HG03108 (cell line): Measurements from ENCODE around the gene AMD1.
"Not testable (repeated sequence)": the region's sequence is repeated elsewhere in the genome, so short reads cannot be mapped to it uniquely, and the experiment has no call there.

ENCODE experiments used
- ATAC-seq: cut with Tn5 transposase; IDR thresholded peaks from one replicate; pipeline ENCODE4 v1.9.1; 2021; ENCODE audit warnings: moderate library complexity; ENCODE audit not compliant: unreplicated experiment

AMD1 gene

GRCh38 chr6:110873981-110874879 is at the start of gene AMD1:
Gene AMD1 (plus strand): TSS chr6:110874785. CDS start chr6:110875106, 321 bp downstream.
- ATAC-seq: peak; percentile 61

- ATAC-seq: no peak
These were observed 48.1 kb upstream of the AMD1 start for GRCh38 chr6:110826236-110827129.

GRCh38 chr6:110828396-110828795 is 46.2 kb upstream of the AMD1 start:
- ATAC-seq: no peak

GRCh38 chr6:110831405-110831804 is 43.2 kb upstream of the AMD1 start:
- ATAC-seq: no peak

- no peak for ATAC-seq
These were observed 40.8 kb upstream of the AMD1 start for GRCh38 chr6:110833831-110834230.

DNA sequence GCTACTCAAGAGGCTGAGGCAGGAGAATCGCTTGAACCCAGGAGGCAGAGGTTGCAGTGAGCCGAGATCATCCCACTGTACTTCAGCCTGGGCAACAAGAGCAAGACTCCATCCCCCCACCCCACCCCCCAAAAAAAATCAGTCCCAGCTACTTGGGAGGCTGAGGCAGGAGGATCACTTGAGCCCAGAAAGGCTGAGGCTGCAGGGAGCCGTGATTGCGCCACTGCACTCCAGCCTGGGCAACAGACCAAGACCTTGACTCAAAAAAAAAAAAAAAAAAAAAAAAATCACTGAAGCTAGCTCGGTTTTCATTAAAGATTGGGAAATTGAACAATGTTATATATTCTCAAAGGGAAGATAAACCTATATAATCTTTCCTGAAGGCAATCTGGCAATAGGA is 38.8 kb upstream of the AMD1 start:
- not testable (repeated sequence) for ATAC-seq

- ATAC-seq: no peak
These were observed 33.3 kb upstream of the AMD1 start for GRCh38 chr6:110841266-110841665.

GRCh38 chr6:110849781-110850180 is 24.8 kb upstream of the AMD1 start:
- no peak for ATAC-seq

GRCh38 chr6:110852773-110853172 is 21.8 kb upstream of the AMD1 start:
- no peak for ATAC-seq

- ATAC-seq: no peak
These were observed 20.7 kb upstream of the AMD1 start for GRCh38 chr6:110853754-110854477.

GRCh38 chr6:110856296-110856695 is 18.3 kb upstream of the AMD1 start:
- no peak for ATAC-seq

GRCh38 chr6:110858016-110858415 is 16.6 kb upstream of the AMD1 start:
- ATAC-seq: no peak

GRCh38 chr6:110858562-110859214 is 15.9 kb upstream of the AMD1 start:
- no peak for ATAC-seq

- ATAC-seq: no peak
These were observed 15.2 kb upstream of the AMD1 start for GRCh38 chr6:110859335-110859792.

DNA sequence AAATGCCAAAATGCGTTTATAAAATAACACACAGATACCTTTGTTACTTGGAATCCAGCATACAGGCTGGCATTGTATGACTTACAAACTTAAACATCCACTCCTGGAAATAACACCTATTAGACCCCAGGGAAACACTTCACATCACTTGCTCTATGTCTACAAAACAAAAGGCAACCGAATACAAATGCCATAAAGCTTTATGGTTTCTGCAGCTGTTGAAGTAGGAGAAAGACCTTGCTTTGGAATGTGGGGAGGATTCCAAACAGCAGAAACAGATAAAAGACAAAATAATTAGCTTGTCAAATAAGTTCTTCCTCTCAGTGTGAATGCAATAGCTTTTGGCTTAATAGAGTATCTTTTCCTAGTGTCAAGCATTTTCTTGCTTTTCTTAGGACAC is 9.8 kb upstream of the AMD1 start:
- no peak for ATAC-seq

DNA sequence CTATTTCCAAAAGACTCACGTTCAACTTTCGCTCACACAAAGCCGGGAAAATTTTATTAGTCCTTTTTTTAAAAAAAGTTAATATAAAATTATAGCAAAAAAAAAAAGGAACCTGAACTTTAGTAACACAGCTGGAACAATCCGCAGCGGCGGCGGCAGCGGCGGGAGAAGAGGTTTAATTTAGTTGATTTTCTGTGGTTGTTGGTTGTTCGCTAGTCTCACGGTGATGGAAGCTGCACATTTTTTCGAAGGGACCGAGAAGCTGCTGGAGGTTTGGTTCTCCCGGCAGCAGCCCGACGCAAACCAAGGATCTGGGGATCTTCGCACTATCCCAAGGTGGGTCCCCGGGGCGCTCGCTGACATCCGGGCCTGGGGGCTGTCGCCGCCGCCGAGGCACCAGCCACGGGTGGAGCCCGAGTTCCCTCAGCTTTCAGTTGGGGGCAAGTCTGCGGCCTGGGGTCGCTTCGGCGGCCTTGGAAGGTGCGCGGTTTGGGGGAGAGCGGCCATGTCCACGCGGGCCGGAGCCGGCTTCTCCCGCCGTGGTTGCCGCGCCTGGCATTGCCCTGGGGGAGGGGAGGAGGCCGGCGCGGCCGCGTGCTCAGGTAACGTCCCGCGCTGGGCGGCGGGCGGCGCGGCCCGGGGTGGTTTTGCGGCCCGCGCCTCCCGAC is 429 bp downstream of the AMD1 start:
- ATAC-seq: peak; percentile 6

GRCh38 chr6:110875548-110876169 is 1.1 kb downstream of the AMD1 start:
- ATAC-seq: peak; percentile 7

DNA sequence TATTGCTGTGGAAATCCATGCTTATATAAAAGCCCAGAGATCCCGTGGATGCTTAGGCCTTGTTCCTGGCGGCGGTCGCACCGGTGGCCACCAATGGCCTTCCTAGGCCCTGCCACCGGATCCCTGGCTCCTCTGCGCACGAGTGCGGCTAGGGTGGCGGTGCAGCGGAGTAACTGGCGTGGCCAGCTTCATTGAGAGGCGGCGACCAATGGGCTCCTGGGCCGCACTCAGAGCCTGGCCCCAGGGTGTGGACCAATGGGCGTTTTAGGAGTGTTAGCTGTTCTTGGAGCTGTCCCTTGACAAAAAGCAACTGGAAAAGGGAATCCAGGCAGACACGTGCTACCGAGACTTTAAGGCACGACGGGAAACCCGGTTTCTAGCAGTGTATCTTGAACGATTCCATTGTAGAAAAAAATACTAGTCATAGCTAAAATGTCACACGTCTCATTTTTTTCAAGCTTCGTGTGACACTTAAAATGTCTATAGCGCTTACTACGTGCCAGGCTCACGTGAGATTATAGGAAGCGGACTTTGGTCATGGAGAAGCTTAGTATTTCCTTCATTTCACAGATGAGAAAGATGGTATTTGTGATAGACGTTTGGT is 1.7 kb downstream of the AMD1 start:
- peak; percentile 38 for ATAC-seq
